HCT116 (cell line): ENCODE data around the gene PTBP1.

Experiments
- ATF3 ChIP-seq: IDR thresholded peaks from 2 replicates; pipeline ENCODE4 v1.6.1; 2012
- CEBPB ChIP-seq: IDR thresholded peaks from 2 replicates; pipeline ENCODE4 v1.6.1; 2012; ENCODE audit warnings: low read depth
- EZH2 ChIP-seq: fragments of 200-600 bp; sonication (generic); IDR thresholded peaks from 2 replicates; pipeline ENCODE4 v1.6.1; 2017; ENCODE audit warnings: antibody characterized with exemption, mixed run types
- EZH2phosphoT487 ChIP-seq: fragments of 200-600 bp; IDR thresholded peaks from 2 replicates; pipeline ENCODE4 v1.6.1; 2018; ENCODE audit warnings: antibody characterized with exemption, borderline replicate concordance
- POLR2A ChIP-seq: IDR thresholded peaks from 2 replicates; pipeline ENCODE4 v1.7.0; 2011; ENCODE audit warnings: borderline replicate concordance; ENCODE audit not compliant: insufficient read depth, insufficient read length; ENCODE audit errors: extremely low read depth
- POLR2AphosphoS5 ChIP-seq: IDR thresholded peaks from 2 replicates; pipeline ENCODE4 v1.6.1; 2011; ENCODE audit warnings: mild to moderate bottlenecking, low read depth, low read length, moderate library complexity
- RAD21 ChIP-seq: IDR thresholded peaks from 2 replicates; pipeline ENCODE4 v1.6.1; 2012; ENCODE audit warnings: low read depth, mild to moderate bottlenecking
- SIN3A ChIP-seq: IDR thresholded peaks from 2 replicates; pipeline ENCODE4 v1.6.1; 2012; ENCODE audit warnings: low read depth
- SP1 ChIP-seq: IDR thresholded peaks from 2 replicates; pipeline ENCODE4 v1.6.1; 2012; ENCODE audit warnings: low read depth
- TCF7L2 ChIP-seq: IDR thresholded peaks from 2 replicates; pipeline ENCODE4 v1.7.0; 2011; ENCODE audit warnings: borderline replicate concordance, inconsistent platforms; ENCODE audit not compliant: insufficient read depth, insufficient read length; ENCODE audit errors: extremely low read depth
- TF ChIP-seq, protein P1 (sequence below), 3 experiments: fragments of 200-600 bp in 1 of 3; sonication (generic) in 1 of 3; IDR thresholded peaks in 2 of 3; conservative IDR thresholded peaks in 1 of 3; 2 replicates each; pipeline ENCODE4 v1.5.1; 2012 to 2017; ENCODE audit warnings: low read depth in 2 of 3, low read length in 2 of 3, antibody characterized with exemption in 1 of 3, borderline replicate concordance in 1 of 3, control low read depth in 1 of 3, mild to moderate bottlenecking in 1 of 3, mixed read lengths in 1 of 3, mixed run types in 1 of 3, moderate library complexity in 1 of 3; ENCODE audit not compliant: insufficient read depth in 1 of 3

- no peak for TF ChIP-seq POLR2A
- TF ChIP-seq, protein P1, sequence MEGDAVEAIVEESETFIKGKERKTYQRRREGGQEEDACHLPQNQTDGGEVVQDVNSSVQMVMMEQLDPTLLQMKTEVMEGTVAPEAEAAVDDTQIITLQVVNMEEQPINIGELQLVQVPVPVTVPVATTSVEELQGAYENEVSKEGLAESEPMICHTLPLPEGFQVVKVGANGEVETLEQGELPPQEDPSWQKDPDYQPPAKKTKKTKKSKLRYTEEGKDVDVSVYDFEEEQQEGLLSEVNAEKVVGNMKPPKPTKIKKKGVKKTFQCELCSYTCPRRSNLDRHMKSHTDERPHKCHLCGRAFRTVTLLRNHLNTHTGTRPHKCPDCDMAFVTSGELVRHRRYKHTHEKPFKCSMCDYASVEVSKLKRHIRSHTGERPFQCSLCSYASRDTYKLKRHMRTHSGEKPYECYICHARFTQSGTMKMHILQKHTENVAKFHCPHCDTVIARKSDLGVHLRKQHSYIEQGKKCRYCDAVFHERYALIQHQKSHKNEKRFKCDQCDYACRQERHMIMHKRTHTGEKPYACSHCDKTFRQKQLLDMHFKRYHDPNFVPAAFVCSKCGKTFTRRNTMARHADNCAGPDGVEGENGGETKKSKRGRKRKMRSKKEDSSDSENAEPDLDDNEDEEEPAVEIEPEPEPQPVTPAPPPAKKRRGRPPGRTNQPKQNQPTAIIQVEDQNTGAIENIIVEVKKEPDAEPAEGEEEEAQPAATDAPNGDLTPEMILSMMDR (IDR thresholded peaks at IDR 0.05 in 2 of 3, conservative IDR thresholded peaks at IDR 0.05 in 1 of 3; ENCODE audit: borderline replicate concordance in 1 of 3, insufficient read depth in 1 of 3, low read depth in 2 of 3, low read length in 2 of 3), result no peak
- TF ChIP-seq SIN3A, result no peak
- no peak for TF ChIP-seq EZH2
- no peak for TF ChIP-seq EZH2phosphoT487
- no peak for TF ChIP-seq POLR2AphosphoS5
- TF ChIP-seq ATF3, result no peak
- no peak for TF ChIP-seq RAD21
- no peak for TF ChIP-seq SP1
- TF ChIP-seq CEBPB, result no peak
- TF ChIP-seq TCF7L2, result no peak
Observed at GRCh38 chr19:801861-802497, 4.7 kb downstream of the PTBP1 start.
